ENCODE data around the gene PRKD2. TPM values are rescaled to one million over a fixed set of nuclear protein-coding genes. Genes with fewer than 3 reads are reported as not detected.

Gene PRKD2
- total and polyA plus RNA-seq, 2 of the 8 experiments (the other 6 are each of a cell fraction or from before 2014, with no cell fraction given), result 24.4 to 63.8 TPM

DNA sequence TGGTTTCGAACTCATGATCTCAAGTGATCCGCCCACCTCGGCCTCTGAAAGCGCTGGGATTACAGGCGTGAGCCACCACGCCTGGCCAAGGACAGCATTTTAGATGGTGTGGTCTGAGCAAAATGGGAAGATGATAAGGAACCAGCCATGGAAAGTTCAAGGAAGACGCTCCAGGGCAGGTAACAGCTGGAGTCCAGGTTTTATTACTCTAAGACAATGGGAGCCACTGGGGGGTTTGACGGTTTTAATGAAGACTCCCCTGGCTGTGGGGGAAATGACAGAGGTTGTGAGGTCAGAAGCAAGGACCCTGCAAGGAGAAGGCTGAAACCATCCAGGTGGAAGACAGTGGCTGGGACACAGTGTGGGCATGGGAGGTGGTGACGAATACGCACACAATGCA is 20.9 kb downstream of the PRKD2 start:
- Histone ChIP-seq H4K20me1 (replicated peaks in 1 of 2; ENCODE audit: control insufficient read depth in 1 of 2, insufficient read depth in 2 of 2, low read length in 2 of 2) (peaks cover 14% of the 10 kb centered on the region in 2 experiments), H3K27me3 (replicated peaks in 1 of 4; ENCODE audit: control insufficient read depth in 3 of 4, extremely low read depth in 1 of 4, insufficient read depth in 3 of 4, low read length in 3 of 4) (no peaks in the 10 kb centered on the region), H3K4me3 (ENCODE audit: extremely low read depth in 1 of 4, insufficient read depth in 2 of 4, low read depth in 3 of 4, low read length in 4 of 4) (no peak overlapping the region), H3K9ac (replicated peaks in 1 of 4; ENCODE audit: extremely low read depth in 1 of 4, low read depth in 3 of 4, low read length in 3 of 4) (no peak overlapping the region), H3K56ac (replicated peaks; ENCODE audit: insufficient read length, low read depth, low read length) (no peak overlapping the region), H3K9me3 (ENCODE audit: insufficient read depth in 2 of 2, low read depth in 1 of 2, low read length in 1 of 2) (no peaks in the 10 kb centered on the region), H3K4me1 (replicated peaks in 1 of 4; ENCODE audit: control insufficient read depth in 3 of 4, insufficient read depth in 4 of 4, low read length in 3 of 4) (peaks cover 0 to 8% (median 6%) of the 10 kb centered on the region in 4 experiments; a peak in 6 of 7 replicates), H2BK15ac (ENCODE audit: low read length) (no peak overlapping the region), H3K4me2 (ENCODE audit: insufficient read depth in 1 of 2, low read depth in 2 of 2, low read length in 2 of 2) (no peak overlapping the region), H3K23ac (ENCODE audit: insufficient read length) (no peak overlapping the region), H2BK12ac (ENCODE audit: low read depth, low read length) (no peak overlapping the region), H4K91ac (replicated peaks; ENCODE audit: insufficient read length, low read length) (no peak overlapping the region), H3K27ac (ENCODE audit: low read depth, low read length) (no peak overlapping the region), H3K4ac (replicated peaks; ENCODE audit: insufficient read length, low read depth, low read length) (no peak overlapping the region), H2BK120ac (replicated peaks; ENCODE audit: low read depth, low read length) (no peak overlapping the region), H2BK20ac (ENCODE audit: low read length) (no peak overlapping the region), H4K8ac (ENCODE audit: extremely low read depth, insufficient read depth, low read length) (no peak overlapping the region), H3K18ac (ENCODE audit: extremely low read depth, low read length) (no peak overlapping the region), H3K36me3 (ENCODE audit: control insufficient read depth in 2 of 4, insufficient read depth in 4 of 4, low read length in 3 of 4) (peaks cover 36 to 69% (median 59%) of the 10 kb centered on the region in 4 experiments), H2AK5ac (ENCODE audit: low read depth, low read length) (no peak overlapping the region), H2AFZ (ENCODE audit: low read length) (no peak overlapping the region), H3K14ac (ENCODE audit: insufficient read length) (no peak overlapping the region), H3K23me2 (ENCODE audit: low read depth, low read length) (peaks cover 3% of the 10 kb centered on the region), H3K79me2 (ENCODE audit: control insufficient read depth in 1 of 2, insufficient read depth in 2 of 2, low read length in 2 of 2) (no peaks in the 10 kb centered on the region), H2BK5ac (ENCODE audit: low read depth, low read length) (no peak overlapping the region), H3K79me1 (ENCODE audit: low read depth, low read length) (peaks cover 2% of the 10 kb centered on the region), H4K5ac (ENCODE audit: insufficient read length, low read depth, low read length) (no peak overlapping the region)
- POLR2A ChIA-PET (ENCODE audit: partially characterized antibody), result interaction anchor here (1.3 to 3.3 kb wide), 4 partner anchors 9 to 46 kb away, joined by 3 to 18 read pairs (median 5); partner anchors contain the start of genes DACT3 and PRKD2
- TF ChIP-seq, protein P1, sequence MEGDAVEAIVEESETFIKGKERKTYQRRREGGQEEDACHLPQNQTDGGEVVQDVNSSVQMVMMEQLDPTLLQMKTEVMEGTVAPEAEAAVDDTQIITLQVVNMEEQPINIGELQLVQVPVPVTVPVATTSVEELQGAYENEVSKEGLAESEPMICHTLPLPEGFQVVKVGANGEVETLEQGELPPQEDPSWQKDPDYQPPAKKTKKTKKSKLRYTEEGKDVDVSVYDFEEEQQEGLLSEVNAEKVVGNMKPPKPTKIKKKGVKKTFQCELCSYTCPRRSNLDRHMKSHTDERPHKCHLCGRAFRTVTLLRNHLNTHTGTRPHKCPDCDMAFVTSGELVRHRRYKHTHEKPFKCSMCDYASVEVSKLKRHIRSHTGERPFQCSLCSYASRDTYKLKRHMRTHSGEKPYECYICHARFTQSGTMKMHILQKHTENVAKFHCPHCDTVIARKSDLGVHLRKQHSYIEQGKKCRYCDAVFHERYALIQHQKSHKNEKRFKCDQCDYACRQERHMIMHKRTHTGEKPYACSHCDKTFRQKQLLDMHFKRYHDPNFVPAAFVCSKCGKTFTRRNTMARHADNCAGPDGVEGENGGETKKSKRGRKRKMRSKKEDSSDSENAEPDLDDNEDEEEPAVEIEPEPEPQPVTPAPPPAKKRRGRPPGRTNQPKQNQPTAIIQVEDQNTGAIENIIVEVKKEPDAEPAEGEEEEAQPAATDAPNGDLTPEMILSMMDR (IDR thresholded peaks at IDR 0.05; ENCODE audit: control extremely low read depth in 1 of 3, insufficient read depth in 1 of 3, low read depth in 1 of 3, low read length in 3 of 3), result no peak
- TF ChIP-seq, protein P2, sequence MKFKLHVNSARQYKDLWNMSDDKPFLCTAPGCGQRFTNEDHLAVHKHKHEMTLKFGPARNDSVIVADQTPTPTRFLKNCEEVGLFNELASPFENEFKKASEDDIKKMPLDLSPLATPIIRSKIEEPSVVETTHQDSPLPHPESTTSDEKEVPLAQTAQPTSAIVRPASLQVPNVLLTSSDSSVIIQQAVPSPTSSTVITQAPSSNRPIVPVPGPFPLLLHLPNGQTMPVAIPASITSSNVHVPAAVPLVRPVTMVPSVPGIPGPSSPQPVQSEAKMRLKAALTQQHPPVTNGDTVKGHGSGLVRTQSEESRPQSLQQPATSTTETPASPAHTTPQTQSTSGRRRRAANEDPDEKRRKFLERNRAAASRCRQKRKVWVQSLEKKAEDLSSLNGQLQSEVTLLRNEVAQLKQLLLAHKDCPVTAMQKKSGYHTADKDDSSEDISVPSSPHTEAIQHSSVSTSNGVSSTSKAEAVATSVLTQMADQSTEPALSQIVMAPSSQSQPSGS (IDR thresholded peaks at IDR 0.05; ENCODE audit: low read length), result no peak
- TF ChIP-seq GABPA (IDR thresholded peaks at IDR 0.05; ENCODE audit: borderline replicate concordance, insufficient read depth, low read length) (no peak), EGR1 (IDR thresholded peaks at IDR 0.05; ENCODE audit: borderline replicate concordance, low read depth, low read length) (no peak), JUND (IDR thresholded peaks at IDR 0.05; ENCODE audit: low read length) (no peak), HDAC6 (IDR thresholded peaks at IDR 0.05; ENCODE audit: low read depth, low read length) (no peak), CBX5 (IDR thresholded peaks at IDR 0.05; ENCODE audit: low read depth, low read length) (no peak), MAFK (IDR thresholded peaks at IDR 0.05; ENCODE audit: low read depth, low read length) (no peak)
- WGBS, 2 experiments (ENCODE audit: extremely low coverage in 1 of 2, insufficient coverage in 1 of 2, insufficient read length in 1 of 2, insufficient replicate concordance in 2 of 2, low coverage in 1 of 2, low lambda C conversion rate in 2 of 2, missing lambda C conversion rate in 1 of 2), result 91% methylated on average over 10 of the region's 10 CpGs; no CpG with 5 or more reads in 1 of the 2 experiments
- CTCF ChIA-PET (ENCODE audit: partially characterized antibody), result interaction anchor here (1.1 to 2.6 kb wide), 8 partner anchors 9 to 295 kb away, joined by 3 to 10 read pairs (median 4); no protein-coding TSS in a partner anchor
- FAIRE-seq (no peak), DNase-seq (ENCODE audit: low read depth in 1 of 2, low spot score in 2 of 2) (no peak)

Measured in H1 (cell line).